GM19438 (cell line): Measurements from ENCODE around the gene LPAR2.

Experiments
- ATAC-seq: cut with Tn5 transposase; IDR thresholded peaks from one replicate; pipeline ENCODE4 v1.9.1; 2021; ENCODE audit warnings: low read depth; ENCODE audit not compliant: unreplicated experiment

The LPAR2 gene

GRCh38 chr19:19654441-19654840 lies 26.4 kb upstream of the LPAR2 start:
- ATAC-seq: no peak

DNA sequence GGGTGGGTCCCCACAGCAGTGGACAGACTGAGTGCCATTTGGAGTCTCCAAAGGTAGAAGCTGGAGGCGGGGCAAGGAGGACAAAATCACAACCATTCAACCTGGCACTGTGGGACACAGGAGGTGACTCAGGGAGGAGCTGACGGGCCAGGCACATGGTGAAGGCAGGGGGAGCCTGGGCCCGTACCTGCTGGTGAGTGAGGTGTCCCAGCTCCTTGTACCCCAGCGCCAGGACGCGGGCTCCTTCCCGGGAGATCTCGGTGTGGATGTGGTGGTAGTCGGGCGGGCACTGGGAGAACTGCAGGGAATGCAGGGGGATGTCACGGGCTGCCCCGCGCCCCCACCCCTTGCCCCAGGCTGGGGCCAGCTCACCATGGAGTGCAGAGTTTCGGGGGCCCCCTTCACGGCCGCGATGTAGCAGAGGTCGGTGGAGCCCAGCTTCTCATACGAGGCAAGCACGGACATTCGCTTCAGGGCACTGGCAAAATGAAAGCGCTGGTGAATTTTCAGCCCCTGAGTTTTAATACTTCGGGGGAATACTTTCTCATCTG lies 25.7 kb upstream of the LPAR2 start:
- ATAC-seq: no peak

GRCh38 chr19:19652482-19653295 lies 24.7 kb upstream of the LPAR2 start:
- no peak for ATAC-seq

GRCh38 chr19:19651076-19651475 lies 23.1 kb upstream of the LPAR2 start:
- ATAC-seq: no peak

GRCh38 chr19:19650331-19650730 lies 22.3 kb upstream of the LPAR2 start:
- no peak for ATAC-seq

- no peak for ATAC-seq
Observed at GRCh38 chr19:19649580-19649995, 21.6 kb upstream of the LPAR2 start.

GRCh38 chr19:19649155-19649554 lies 21.1 kb upstream of the LPAR2 start:
- ATAC-seq: no peak

- no peak for ATAC-seq
Observed at GRCh38 chr19:19647037-19647835, 19.2 kb upstream of the LPAR2 start.

DNA sequence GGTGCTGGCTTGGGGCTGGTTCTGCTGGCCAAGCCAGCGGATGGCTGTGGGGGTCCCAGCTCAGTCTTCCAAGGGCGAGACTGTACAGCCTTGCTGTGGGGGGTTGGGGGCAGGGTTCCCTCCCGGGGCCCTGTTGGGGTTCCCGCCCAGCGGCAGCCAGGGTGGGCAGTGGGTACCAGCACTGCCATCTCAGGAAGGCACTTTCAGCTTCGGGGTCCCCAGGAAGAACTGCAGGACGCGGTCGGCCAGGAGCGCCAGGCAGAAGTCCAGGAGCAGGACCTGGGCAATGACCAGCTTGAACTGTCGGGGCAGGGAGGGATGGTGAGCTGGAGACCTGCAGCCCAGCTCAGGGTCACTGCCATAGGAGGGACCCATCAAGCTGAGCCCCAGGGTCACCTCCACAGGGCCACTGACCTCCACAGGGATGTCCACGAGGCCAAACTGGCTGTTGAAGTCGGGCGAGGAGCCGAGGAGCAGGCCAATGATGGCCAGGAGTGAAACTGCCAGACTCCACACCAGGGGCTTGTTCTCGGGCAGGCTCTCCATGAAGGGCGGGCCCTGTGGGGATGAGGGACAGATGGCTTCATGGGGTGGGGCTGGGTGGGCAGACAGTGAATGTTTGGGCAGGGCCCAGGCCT lies 17.3 kb upstream of the LPAR2 start:
- no peak for ATAC-seq

- ATAC-seq: no peak
Observed at GRCh38 chr19:19644054-19644388, 16.0 kb upstream of the LPAR2 start.

DNA sequence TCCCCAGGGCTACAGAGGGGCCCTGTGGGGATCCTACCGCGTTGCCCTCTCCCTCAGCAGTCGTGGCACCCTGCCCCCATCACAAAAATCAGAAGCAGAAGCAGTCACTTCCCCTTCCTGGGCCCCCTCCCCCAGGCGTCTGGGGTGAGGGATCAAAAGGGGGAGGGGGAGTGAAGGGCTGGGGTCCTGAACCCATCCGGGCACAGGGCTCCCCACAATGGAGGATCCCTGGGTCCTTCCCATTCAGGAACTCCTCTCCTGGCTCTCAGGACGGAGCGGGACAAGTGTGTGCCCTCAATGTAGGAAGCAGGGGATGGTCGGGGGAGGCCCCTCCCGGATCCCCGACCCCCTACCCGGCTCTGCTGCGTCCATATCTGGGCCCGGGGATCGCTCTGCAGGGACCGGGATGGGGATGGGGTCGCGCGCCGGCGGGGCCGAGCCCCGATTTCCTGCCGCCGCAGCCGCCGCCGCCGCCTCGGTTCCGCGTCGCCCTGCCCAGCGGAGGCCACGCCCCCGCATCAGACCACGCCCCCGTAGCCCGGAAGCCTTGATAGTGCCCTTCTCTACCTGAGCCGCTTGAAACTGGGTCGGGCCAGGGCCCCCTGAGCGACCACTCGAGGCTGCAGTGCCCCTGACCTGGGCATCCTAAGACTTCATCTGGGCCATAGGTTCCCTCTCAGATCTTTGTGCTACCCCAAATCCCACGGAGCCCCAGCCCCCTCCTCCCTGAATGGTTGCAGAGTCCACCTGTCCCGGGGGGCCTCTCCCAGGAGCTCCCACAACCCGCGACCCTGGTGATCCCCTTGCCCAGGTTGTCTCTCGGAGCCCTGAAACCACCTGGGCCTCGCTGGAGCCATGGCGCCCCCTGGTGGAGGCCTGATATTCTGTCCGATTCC lies 15.4 kb upstream of the LPAR2 start, which contains the start of gene GMIP:
GMIP (minus strand) TSS at position 500 of the 896 bp plus-strand sequence; CDS start at position 372, 128 bp downstream.
- peak; percentile 76 for ATAC-seq

DNA sequence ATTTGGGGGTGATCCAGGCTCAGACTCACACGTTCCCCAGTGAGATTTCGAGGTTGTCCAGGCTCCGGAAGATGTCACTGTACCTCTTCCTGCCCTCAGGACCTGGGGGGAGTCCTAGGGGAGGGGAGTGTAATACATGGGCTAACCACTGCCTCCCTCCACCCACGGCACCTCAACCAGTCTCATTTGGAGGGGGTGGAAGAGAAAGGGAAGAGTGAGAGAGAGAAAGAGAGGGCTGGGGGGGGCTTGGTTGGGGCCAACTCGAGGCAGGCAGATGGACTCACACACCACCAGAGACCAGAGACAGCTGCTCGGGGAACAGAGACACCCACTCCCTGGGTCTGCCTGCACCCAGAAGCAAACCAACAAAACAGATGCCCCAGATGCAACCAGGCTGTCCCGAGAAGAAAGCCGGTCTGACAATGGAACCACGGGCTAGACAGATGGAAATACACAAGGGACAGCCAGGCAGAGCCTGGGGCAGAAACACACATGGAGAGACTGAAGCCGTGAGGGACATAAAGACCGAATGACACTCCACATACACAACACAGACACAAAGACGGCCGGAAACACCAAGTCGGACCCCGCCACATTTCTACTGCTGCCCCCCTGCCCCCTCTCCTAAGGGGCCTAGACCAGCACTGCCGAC lies 14.6 kb upstream of the LPAR2 start:
- ATAC-seq: no peak

DNA sequence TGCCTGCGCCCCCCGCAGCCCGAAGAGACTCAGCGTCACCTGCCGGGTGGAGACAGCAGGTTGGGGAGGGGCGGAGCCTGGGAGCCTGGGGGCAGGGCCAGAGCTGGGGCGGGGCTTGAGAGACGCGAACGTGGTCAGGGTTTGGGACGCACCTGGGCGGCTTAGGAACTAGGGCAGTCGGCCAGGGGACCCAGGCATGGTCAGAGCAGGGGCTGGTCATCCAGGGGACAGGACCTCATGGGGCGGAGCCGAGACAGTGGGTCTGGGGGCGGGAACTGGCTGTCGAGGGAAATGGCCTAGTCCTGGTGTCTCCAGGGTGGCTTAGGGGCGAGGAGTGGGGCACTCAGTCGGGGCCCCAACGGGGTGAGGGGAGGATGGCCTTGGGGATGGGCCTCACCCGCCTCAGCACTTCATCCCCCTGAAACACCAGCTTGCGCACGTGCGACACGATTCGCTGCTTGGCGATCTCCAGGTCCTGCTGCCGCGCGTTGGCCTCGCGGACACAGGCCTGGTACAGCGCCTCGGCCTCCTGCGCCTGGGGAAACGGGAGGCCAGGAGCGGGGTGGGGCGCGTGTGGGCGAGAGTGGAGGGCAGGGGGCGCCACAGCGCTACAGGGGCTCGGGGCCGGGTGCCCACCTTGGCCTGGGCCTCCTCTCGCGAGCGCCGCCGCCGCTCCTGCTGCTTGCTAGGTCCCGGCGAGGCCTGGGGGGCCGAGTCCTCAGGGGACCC lies 9.7 kb upstream of the LPAR2 start:
- no peak for ATAC-seq

DNA sequence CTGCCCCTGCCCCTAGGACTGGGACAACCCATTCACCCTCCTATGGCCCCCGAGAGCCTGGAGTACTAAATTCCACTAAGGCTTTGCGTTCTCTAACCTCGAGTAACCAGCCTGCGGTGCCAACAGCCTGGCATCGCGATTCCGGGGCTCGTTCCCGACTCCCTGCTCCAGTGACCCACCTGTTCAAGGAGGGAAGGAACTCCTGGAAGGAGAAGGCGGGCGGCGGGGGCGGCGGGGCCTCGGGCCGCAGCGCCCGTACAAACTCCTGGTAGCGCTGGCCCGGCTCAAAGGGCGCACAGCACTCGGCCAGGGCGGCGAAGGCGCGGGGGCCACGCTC lies 9.1 kb upstream of the LPAR2 start:
- no peak for ATAC-seq

GRCh38 chr19:19636573-19637185 lies 8.7 kb upstream of the LPAR2 start:
- no peak for ATAC-seq

DNA sequence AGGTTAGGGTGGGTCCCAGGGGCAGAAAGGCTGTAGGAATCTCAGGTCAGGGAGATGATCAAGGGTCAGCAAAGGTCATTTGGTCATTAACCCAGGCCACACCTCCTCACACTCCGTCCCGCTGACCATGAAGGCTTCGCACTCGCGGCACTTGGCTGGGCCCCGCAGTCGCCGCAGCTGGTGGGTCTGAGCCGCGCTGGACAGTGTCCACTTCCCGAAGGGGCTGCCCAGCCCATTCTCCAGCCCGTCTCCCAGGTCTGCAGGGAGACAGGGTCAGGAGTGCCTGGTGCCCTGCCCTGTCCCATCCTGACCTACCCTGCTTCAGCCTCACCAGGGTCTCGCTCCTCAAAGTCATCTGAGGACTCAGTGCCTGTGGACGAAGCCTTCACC lies 7.3 kb upstream of the LPAR2 start:
- ATAC-seq: no peak

- no peak for ATAC-seq
Observed at GRCh38 chr19:19634516-19635312, 6.7 kb upstream of the LPAR2 start.
